Measurements from ENCODE around the gene STARD3. TPM values are rescaled to one million over a fixed set of nuclear protein-coding genes. Genes with fewer than 3 reads are reported as not detected.

Gene STARD3
- total and polyA plus RNA-seq, 9 of the 15 experiments (the other 6 are each of a cell fraction or from before 2014, with no cell fraction given), result 0.63 to 87.0 (median 46.0) TPM

GRCh38 chr17:39667945-39668924 lies 31.3 kb downstream of the STARD3 start, which contains the start of gene PNMT (continued):
- TF ChIP-seq ZNF592 (IDR thresholded peaks at IDR 0.05) (peak; percentile 96), ZNF740 (CRISPR knock-in tag; IDR thresholded peaks at IDR 0.05) (no peak), ZNF740 (tag; IDR thresholded peaks at IDR 0.05) (no peak), ZNF449 (CRISPR knock-in tag; IDR thresholded peaks at IDR 0.05) (0 out of 2 replicates have a peak, but pooled peaks have one; percentile 4), HNRNPL (IDR thresholded peaks at IDR 0.05; ENCODE audit: low read depth, low read length) (peak; percentile 81), ELK3 (CRISPR knock-in tag; IDR thresholded peaks at IDR 0.05) (no peak), PHB (CRISPR knock-in tag; IDR thresholded peaks at IDR 0.05) (no peak), TBL1XR1 (IDR thresholded peaks at IDR 0.05; ENCODE audit: low read length in 2 of 2) (no peak), ZNF655 (CRISPR knock-in tag; IDR thresholded peaks at IDR 0.05) (no peak), ZNF696 (CRISPR knock-in tag; conservative IDR thresholded peaks at IDR 0.05) (no peak), SMARCA4 (IDR thresholded peaks at IDR 0.05) (no peak), NR2F6 (CRISPR knock-in tag; IDR thresholded peaks at IDR 0.05) (no peak), NR2C1 (IDR thresholded peaks at IDR 0.05) (no peak; the same call in 1 of the 2 replicates), NR2C1 (tag; IDR thresholded peaks at IDR 0.05) (peak; percentile 29; the same call in 1 of the 2 replicates), HNRNPUL1 (IDR thresholded peaks at IDR 0.05; ENCODE audit: low read length) (no peak), MTA3 (IDR thresholded peaks at IDR 0.05; ENCODE audit: borderline replicate concordance) (peak; percentile 82; the same call in 1 of the 2 replicates)
